Hindlimb muscle (tissue), 1 donor: ENCODE results near the gene MAD1L1. TPM values are rescaled to one million over a fixed set of nuclear protein-coding genes. Genes with fewer than 3 reads are reported as not detected.
A peak's percentile ranks its signal among the peaks of the same experiment; 100 is the strongest.
"Not testable (repeated sequence)": the region's sequence is repeated elsewhere in the genome, so short reads cannot be mapped to it uniquely, and the experiment has no call there.

ENCODE experiments used
- DNase-seq: peaks from one replicate; pipeline ENCODE4 v3.0.0-alpha.2; 2013
- polyA plus RNA-seq: library from polyadenylated mRNA; unstranded; fragments of 120-200 nt; gene quantifications from one replicate; pipeline ENCODE4 v1.2.1, GENCODE V29; 2013; ENCODE audit not compliant: insufficient read length

The MAD1L1 gene
- polyA plus RNA-seq, 1 donor: 27.6 TPM

DNA sequence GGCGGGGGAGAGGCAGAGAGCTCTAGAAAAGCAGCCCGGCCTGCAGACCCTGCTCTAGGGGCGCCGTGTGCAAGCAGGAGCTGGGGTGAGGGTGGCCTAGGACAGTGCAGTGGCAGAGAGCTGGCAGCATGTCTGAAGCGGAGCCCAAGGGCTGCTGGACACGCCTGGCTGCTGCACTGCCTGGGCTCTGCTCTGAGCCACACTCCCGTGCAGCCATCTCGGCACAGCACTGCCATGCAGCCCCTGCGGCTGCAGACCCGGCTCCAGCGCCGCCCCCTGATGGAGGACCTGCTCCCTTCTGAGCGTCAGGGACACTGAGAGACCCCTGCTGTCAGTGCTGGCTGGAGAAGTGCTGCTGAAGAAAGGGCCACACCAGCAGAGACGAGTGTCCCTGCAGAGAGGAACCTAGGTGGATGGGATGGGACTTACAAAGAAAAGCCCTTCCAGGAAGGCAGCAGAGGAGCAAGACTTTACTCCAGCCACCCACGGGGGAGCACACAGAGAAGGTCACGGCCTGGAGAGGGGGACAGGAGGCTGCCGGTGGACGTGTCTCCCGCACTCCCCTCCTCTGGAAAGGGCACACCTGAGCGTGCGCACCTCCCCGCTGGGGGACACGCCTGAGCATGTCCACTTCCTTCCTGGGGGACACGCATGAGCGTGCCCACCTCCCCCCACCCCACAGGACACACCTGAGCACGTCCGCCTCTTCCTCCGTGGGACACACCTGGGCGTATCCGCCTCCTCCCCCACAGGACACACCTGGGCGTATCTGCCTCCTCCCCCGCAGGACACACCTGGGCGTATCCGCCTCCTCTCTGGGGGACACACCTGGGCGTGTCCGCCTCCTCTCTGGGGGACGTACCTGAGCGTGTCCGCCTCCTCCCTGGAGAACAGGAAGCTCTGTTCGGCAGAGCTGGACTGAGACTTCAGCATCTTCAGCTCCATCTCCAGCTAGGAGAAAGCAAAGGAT is 252.9 kb downstream of the MAD1L1 start:
- no peak for DNase-seq

DNA sequence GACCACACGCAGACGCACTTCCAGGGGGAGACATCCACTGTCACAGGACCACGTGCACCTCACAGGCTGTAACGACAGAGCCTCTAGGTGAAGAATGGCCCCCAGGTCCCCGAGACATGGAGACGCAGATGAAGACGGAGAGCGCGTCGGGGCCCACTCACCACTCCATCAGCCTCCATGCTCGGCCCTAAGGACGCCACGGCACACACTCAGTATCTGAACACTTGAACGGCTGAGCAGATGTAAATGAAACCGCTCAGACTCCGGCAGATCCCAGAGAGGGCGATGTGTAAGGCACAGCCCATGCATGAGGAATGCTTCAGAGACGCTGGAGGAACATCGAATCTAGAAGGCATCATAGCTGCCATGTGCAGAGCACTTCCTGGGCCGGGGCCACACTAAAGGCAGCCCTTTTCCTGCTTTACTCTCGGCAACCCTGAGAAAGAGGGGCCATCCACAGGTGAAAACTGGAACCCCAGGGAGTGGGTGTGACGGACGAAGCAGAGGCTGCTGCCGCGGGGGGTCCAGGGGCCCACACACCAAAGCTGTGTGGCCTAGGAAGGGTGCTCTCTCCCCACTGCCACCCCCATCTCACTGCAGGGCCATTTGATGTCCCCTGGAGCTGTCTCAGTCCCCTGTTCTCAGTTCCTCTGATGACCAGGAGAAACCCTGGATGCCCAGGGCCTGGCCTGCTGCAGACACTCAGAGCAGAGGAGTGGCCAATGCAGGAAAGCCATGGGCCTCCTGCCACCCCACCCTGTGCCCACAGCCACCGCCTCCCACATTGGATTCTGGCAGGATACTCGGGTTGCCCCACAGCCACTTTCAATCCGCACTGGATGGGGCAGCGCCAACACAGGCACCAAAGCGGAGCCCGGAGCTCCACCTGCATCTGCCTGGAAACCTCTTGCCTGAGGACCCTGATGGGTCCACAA is 253.8 kb downstream of the MAD1L1 start:
- DNase-seq: no peak

DNA sequence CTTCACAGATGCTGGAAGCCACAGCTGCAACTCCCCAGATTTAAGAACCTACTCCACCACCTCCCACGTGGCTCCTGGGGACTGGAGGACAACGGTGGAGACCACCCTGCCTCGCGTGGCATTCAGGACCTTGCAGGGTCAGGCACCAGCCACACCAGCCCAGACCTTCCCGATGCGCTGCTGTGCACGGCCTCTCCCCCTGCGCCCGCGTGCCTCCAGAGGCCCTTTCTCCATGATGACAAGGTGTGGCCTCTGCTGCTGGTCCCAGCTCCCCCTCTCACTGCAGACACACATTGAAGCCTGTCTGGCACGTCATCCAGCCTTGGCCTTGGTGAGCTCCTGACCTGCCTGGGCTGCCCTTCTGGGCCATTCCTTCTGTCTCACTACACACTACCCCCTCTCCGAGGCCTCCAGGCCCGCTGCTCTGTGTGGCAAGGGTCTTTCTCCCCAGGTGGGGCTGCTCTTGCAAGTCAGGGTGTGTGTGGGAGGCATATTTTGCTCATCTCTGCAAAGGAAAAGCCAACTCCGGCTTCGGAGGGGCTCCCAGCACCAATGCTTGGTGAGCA is 254.8 kb downstream of the MAD1L1 start:
- no peak for DNase-seq

DNA sequence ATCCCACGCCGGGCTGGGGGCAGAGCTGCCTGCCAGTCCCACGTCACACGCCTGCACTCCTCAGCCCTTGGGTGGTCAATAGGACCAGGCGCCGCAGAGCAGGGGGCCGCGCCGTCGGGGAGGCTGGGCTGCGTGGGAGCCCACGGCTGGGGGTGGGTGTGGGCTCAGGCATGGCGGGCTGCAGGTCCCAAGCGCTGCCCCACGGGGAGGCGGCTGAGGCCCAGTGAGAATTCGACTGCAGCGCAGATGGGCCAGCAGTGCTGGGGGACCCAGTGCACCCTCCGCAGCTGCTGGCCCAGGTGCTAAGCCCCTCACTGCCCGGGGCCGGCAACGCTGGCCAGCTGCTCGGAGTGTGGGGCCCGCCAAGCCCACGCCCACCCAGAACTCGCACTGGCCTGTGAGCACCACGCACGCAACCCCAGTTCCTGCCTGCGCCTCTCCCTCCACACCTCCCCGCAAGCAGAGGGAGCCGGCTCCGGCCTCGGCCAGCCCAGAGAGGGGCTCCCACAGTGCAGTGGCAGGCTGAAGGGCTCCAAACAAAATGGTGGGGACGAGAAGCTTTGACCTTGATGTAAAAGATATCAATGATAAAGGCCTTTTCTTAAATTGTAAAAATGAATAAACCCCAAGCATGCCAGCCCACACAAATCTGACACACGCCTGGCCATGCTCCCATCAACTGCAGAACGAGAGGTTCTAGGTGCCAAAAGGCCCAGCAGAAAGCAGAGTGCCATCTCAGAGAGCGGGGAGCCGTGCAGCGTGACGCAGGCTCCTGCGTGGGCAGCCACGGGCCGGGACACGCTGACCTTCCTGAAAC is 255.5 kb downstream of the MAD1L1 start:
- no peak for DNase-seq

DNA sequence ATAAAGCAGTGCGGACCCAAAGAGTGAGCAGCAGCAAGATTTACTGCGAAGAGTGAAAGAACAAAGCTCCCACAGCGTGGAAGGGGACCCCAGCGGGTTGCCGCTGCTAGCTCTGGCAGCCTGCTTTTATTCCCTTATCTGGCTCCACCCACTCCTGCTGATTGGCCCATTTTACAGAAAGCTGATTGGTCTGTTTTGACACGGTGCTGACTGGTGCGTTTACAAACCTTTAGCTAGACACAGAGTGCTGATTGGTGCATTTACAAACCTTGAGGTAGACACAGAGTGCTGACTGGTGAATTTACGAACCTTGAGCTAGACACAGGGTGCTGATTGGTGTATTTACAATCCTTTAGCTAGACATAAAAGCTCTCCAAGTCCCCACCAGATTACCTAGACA is 256.2 kb downstream of the MAD1L1 start:
- not testable (repeated sequence) for DNase-seq

DNA sequence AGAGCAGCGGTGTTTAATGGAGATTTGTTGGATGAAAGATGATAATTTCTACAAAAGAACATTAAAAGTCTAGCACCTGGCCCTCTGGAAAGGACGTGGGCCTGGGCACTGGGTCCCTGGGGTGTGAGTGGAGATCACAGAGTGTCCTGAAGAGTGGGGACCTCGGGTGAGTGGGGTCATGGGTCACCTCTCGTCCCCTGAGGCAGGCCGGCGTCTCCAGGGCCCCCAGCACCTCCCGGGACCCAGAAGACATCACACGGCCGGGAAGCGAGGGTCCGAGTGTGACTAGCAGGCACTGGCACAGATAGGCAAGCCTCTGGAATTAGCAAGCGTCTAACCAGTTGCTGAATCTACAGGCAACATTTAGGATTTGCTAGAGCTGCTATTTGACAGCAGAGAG is 257.2 kb downstream of the MAD1L1 start:
- no peak for DNase-seq

DNA sequence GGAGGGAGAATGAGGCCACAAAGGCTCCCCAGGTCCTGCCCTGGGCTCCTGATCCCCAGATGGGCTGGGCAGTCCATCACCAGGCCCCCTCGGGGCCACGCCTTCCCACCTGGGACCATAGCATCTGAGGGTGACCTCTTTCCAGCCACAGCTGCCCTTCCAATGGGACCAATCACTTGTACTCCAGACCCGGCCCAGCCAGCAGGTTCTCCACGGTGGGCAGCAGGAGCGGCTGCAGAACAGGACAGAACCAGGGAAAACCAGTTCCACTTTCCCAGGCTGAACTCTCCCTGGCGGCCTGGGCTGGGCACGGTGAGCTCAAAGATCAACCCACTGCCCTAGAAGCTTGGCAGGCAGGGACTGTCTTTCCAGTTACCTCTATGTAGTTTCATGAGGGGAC is 257.6 kb downstream of the MAD1L1 start:
- no peak for DNase-seq

DNA sequence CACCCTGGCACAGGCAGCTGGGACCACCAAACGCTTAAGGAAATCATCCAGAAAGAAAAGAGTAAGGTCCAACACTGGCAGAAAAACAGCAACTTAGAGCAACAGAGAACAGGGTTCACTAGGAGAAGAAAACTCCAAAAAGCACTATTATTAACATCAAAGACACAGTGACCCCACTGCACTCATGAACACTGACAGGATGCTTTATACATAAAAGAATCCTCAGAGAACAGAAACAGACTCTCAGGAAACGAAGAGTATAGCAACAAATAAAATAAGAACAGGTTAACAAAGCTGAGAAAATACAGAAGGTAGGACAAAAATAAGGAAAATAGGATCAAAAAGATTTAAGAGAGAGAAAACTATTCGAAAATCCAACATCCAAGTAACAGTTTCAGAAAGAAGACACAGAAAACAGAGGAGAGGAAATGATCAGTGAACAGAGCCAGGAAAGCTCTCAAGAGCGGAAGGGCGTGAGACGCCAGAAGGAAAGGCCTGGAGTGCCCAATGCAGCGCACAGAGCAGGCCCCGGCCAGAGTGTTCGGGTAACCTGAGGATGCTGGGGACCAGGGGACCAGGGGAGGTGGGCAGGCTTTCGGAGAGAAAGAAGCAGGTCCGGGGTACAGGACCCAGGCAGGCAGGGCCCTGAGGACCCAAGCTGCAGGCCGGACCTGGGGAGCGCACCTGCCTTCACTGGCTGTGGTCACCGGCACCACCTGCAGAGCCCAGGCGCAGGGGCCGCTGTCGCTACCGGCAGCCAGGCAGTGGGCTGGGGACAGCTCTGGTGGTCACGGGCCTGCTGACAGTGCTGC is 258.2 kb downstream of the MAD1L1 start:
- peak; percentile 25 for DNase-seq

DNA sequence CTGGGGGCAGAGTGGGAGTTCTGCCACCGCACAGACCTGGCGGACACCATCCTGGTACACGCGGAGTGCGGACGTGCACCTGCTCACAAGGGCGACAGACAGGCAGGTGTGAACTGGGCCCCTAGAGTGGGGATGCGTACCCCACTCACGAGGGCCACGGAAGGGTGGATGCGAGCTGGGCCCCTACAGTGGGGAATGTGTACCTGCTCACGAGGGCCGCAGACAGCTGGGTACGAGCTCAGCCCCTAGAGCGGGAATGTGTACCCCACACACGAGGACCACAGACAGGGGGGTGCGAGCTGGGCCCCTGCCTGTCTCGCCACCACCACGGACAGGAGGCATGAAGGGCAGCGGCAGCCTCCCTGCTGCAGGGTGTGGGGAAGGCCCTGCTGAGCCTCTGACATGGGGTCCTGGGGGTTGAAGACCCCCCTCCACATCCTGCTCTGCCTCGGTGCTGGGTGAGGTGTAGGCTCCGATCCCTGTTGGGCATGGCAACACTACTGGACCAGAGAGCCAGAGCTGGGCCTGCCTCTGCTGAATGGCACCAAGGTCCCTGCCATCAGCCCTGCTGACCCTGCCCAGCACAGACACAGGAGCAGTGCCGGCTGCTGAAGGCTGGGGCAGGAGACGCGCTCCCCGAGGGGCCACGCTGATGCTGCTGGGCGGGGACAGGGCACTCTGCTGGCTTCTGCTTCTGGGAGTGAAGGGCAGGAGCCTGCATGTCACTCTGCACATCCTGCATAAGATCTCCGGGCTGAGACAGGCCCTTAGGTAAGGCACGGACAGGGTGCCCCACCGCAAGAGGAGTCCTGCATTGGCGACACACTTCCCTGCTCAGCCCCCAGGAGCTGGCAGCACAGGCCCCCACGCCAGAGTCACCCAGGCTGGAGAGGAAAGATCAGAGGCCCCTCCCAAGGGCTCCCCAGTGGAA is 259.2 kb downstream of the MAD1L1 start:
- DNase-seq: no peak

DNA sequence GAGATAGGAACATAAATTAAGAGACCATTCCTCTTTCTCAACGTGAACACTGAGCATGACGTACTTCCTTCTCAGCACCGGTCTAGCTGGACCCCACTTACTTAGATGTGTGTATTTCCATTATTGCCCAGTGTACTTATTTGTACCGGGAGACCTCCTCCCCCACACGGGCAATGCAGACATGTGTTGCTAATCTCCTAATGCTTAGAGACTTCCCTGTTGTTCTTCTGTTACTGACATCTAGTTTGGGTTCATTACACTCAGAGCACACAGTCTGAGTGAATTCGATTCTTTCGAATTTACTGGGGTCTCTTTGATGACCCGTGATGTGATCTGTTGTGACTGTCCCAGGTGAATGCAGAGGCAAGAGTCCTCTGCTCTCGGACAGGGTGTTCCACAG is 260.0 kb downstream of the MAD1L1 start:
- DNase-seq: no peak

DNA sequence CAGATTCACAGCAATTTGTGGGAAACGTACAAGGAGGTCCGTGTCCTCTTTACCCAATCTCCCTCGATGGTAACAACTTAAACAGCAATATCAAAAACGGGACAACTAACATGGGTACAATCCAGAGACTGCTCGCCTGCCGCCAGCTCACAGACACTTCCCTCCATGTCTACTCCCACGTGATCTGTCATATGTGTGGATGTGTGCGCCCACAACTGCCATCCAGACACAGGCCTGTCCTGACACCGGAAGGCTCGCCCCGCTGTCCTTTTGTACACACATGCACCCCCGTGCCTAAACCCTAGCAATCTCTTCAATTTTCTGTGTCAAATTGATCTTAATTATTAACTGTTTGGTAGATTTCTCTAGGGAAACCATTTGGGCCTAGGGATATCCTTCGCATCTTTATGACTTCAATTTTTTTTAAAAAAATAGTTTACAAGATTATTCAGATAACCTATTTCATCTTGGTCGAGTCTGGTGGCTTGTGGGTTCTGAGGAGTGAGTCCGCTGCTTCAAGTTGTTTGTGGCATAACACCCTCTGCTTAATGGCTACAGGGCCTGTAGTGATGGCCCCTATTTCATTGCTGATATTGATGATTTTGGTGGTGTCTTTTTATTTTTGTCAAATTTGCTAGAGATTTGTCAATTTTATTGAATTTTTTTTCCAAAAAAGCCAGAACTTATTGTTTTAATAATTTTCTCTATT is 260.6 kb downstream of the MAD1L1 start:
- DNase-seq: no peak

DNA sequence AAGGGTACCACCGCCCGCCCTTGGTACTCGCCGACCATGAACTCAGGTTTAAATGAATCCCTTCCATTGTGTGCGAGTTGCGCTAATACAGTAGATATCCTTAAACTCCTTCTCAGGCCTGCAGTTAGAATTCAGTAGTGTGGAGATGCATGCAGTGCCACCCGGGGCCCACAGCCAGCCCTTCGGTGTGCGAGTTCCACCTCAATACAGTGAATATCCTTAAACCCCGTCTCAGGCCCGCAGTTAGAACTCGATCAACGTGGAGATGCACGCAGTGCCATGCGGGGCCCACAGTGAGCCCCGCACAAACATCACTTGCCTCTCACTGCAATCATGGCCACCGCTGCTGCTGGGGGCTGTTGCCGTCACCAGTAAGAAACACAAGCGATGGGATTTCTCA is 261.9 kb downstream of the MAD1L1 start:
- no peak for DNase-seq

DNA sequence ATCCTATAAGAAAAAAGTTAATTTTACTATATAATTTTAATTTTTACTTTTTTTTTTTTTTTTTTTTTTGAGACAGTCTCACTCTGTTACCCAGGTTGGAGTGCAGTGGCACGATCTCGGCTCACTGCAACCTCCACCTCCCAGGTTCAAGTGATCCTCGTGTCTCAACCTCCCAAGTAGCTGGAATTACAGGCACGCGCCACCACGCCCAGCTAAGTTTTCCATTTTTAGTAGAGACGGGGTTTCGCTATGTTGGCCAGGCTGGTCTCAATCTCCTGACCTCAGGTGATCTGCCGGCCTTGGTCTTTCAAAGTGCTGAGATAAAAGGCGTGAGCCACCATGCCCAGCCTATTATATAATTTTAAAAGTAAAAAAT is 262.5 kb downstream of the MAD1L1 start:
- DNase-seq: not testable (repeated sequence)

DNA sequence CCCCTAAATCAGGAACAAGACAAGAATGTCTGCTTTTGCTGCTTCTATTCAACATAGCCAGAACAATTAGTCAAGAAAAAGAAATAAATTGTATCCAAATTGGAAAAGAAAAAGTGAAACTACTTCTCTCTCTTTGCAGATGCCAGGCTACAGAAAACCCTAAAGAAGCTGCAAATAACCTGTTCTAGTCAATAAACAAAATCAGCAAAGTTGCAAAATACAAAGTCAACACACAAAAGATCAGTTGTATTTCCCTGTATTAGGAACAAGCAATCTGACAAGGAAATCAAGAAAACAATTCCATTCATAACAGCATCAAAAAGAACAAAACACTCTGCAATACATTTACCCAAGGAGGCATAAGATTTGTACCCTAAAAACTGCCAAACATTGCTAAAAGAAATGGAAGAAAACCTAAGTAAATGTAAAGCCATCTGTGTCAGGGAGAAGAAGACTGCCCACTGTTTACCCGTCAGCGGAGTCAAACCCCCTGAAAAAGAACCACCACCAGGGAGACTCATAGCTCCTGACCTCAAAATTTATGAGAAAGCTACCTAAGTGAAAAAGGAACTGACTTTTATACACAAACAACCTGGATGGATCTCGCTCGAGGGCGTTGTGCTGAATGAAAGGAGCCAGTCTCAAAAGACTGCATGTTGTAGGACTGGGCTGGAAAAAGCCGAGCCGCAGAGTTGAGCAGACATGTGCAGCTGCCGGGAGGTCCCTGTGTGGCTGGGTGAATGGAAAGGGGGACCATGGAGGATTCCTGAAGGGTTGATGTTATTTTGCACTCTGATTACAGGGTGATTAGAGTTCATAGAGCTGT is 263.1 kb downstream of the MAD1L1 start:
- DNase-seq: no peak

DNA sequence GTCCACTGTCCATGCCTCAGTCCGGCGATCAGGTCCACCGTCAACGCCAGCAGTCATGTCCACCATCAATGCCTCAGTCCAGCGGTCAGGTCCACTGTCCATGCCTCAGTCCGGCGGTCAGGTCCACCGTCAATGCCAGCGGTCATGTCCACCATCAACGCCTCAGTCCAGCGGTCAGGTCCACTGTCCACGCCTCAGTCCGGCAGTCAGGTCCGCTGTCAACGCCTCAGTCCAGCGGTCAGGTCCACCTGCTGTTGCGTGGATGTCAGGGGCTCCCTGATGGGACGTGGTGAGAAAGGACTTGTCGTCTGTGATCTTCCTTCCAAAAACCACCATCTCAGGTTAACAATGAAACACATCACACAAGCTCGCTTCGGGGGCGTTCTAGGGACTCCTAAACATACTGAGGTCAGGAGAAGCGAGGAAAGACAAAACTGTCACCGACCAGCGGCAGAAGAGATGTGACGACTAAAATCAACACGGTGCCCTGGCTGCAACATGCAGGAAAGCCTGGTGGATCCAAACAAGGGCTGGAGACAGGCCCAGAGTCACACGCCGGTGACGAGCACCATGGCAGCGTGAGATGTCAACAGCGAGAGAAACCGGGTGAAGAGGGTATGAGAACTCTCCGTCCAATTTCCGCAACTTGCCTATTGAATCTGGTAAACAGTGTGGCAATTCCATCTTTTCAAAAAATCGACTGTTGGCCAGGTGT is 264.2 kb downstream of the MAD1L1 start:
- no peak for DNase-seq

DNA sequence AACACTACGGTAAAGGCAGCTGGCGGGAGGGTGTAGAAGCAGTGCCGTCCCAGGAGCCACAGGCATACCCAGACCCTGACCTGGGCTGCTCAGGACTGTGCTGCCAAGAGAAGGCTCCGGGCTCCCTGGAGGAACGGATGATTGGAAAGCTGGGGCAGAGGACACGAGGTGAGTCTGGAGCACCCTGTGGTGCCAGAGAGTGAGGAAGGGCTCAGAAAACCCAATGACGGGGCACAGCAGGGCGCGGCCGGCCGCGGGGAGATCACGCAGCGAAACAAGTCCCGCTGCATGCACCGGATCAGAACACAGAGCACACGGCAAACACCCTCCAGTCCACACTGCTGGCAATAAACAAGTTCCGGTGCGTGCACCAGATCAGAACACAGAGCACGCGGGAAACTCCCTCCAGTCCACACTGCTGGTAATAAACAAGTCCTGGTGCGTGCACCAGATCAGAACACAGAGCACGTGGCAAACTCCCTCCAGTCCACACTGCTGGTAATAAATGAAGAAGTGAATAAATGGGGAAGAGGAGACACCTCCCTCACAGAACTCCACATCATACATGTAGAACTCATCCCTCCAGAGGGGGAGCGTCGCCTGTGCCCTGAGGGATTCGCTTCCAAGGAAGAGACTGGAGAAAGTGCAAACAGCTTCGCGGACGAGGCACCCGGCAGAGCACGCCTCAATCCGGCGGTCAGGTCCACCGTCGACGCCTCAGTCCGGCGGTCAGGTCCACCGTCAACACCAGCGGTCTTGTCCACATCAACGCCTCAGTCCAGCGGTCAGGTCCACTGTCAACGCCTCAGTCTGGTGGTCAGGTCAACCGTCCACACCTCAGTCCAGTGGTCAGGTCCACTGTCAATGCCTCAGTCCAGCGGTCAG is 265.0 kb downstream of the MAD1L1 start:
- no peak for DNase-seq
